H9 (cell line): Measurements from ENCODE around the gene ADAMTS17. TPM values are rescaled to one million over a fixed set of nuclear protein-coding genes. Genes with fewer than 3 reads are reported as not detected.

ENCODE experiments used
- DNase-seq: peaks from one replicate; pipeline ENCODE4 v3.0.0-alpha.2; 2017
- H2AFZ ChIP-seq: one replicate; pipeline ENCODE4 v1.6.1; 2013; ENCODE audit warnings: mild to moderate bottlenecking, low read length, control low read depth, moderate library complexity
- H2AK5ac ChIP-seq: 2 replicates; pipeline ENCODE4 v1.6.1; 2013; ENCODE audit warnings: low read length, control low read depth, mixed read lengths; ENCODE audit not compliant: insufficient read length
- H2BK120ac ChIP-seq: one replicate; pipeline ENCODE4 v1.6.1; 2013; ENCODE audit warnings: low read depth, mild to moderate bottlenecking, low read length, control low read depth, inconsistent platforms; ENCODE audit not compliant: poor library complexity, severe bottlenecking
- H2BK12ac ChIP-seq: 2 replicates; pipeline ENCODE4 v1.6.1; 2013; ENCODE audit warnings: low read length, control low read depth, mixed read lengths, low read depth; ENCODE audit not compliant: insufficient read length
- H2BK15ac ChIP-seq: 2 replicates; pipeline ENCODE4 v1.6.1; 2013; ENCODE audit warnings: low read depth, low read length, control low read depth
- H2BK20ac ChIP-seq: one replicate; pipeline ENCODE4 v1.6.1; 2013; ENCODE audit warnings: low read depth, mild to moderate bottlenecking, low read length, control low read depth, inconsistent platforms; ENCODE audit not compliant: poor library complexity, severe bottlenecking
- H2BK5ac ChIP-seq: 2 replicates; pipeline ENCODE4 v1.6.1; 2013; ENCODE audit warnings: low read length, control low read depth, mixed read lengths; ENCODE audit not compliant: insufficient read length
- H3K14ac ChIP-seq: 2 replicates; pipeline ENCODE4 v1.6.1; 2013; ENCODE audit warnings: low read length, control low read depth; ENCODE audit not compliant: insufficient read depth
- H3K18ac ChIP-seq: 2 replicates; pipeline ENCODE4 v1.6.1; 2013; ENCODE audit warnings: low read depth, mild to moderate bottlenecking, mixed read lengths, low read length, control low read depth; ENCODE audit not compliant: insufficient read length
- H3K23ac ChIP-seq: 2 replicates; pipeline ENCODE4 v1.6.1; 2013; ENCODE audit warnings: low read length, control low read depth, mixed read lengths, low read depth; ENCODE audit not compliant: insufficient read length
- H3K23me2 ChIP-seq: 2 replicates; pipeline ENCODE4 v1.6.1; 2013; ENCODE audit warnings: low read depth, mild to moderate bottlenecking, mixed read lengths, low read length, control low read depth; ENCODE audit not compliant: insufficient read length, poor library complexity, severe bottlenecking
- H3K27ac ChIP-seq: 2 replicates; pipeline ENCODE4 v1.5.1; 2013; ENCODE audit warnings: low read length, control low read depth, mixed read lengths, low read depth; ENCODE audit not compliant: insufficient read length
- H3K27me3 ChIP-seq: 2 replicates; pipeline ENCODE4 v1.6.1; 2013; ENCODE audit warnings: low read length, control low read depth, inconsistent platforms; ENCODE audit not compliant: insufficient read depth
- H3K4ac ChIP-seq: 2 replicates; pipeline ENCODE4 v1.6.1; 2013; ENCODE audit warnings: low read depth, mild to moderate bottlenecking, control low read depth, inconsistent platforms, low read length, moderate library complexity
- H3K4me1 ChIP-seq: 2 replicates; pipeline ENCODE4 v1.6.1; 2013; ENCODE audit warnings: low read length, control low read depth, inconsistent platforms; ENCODE audit not compliant: insufficient read depth
- H3K4me2 ChIP-seq: 2 replicates; pipeline ENCODE4 v1.6.1; 2013; ENCODE audit warnings: low read length, control low read depth, mixed read lengths; ENCODE audit not compliant: insufficient read length, insufficient read depth
- H3K56ac ChIP-seq: 2 replicates; pipeline ENCODE4 v1.6.1; 2013; ENCODE audit warnings: low read depth, mild to moderate bottlenecking, mixed read lengths, low read length, control low read depth; ENCODE audit not compliant: insufficient read length
- H3K79me1 ChIP-seq: 2 replicates; pipeline ENCODE4 v1.6.1; 2013; ENCODE audit warnings: low read depth, mild to moderate bottlenecking, moderate library complexity, low read length, control low read depth, inconsistent platforms; ENCODE audit not compliant: insufficient read depth, poor library complexity, severe bottlenecking
- H3K79me2 ChIP-seq: 2 replicates; pipeline ENCODE4 v1.6.1; 2013; ENCODE audit warnings: low read length, control low read depth, inconsistent platforms; ENCODE audit not compliant: insufficient read depth
- H3K9ac ChIP-seq: 2 replicates; pipeline ENCODE4 v1.6.1; 2013; ENCODE audit warnings: low read length, control low read depth, mixed read lengths; ENCODE audit not compliant: insufficient read length; ENCODE audit errors: extremely low read depth
- H3K9me3 ChIP-seq: one replicate; pipeline ENCODE4 v1.6.1; 2013; ENCODE audit warnings: low read depth, low read length, inconsistent platforms; ENCODE audit not compliant: control insufficient read depth
- H3T11ph ChIP-seq: one replicate; pipeline ENCODE4 v1.6.1; 2013; ENCODE audit warnings: mild to moderate bottlenecking, low read length, control low read depth, inconsistent platforms
- H4K20me1 ChIP-seq: one replicate; pipeline ENCODE4 v1.6.1; 2013; ENCODE audit not compliant: control insufficient read depth, insufficient read length, insufficient read depth
- H4K5ac ChIP-seq: 2 replicates; pipeline ENCODE4 v1.6.1; 2013; ENCODE audit warnings: low read depth, mild to moderate bottlenecking, mixed read lengths, low read length, control low read depth; ENCODE audit not compliant: insufficient read length
- H4K8ac ChIP-seq: replicated peaks from 2 replicates; pipeline ENCODE4 v1.6.1; 2013; ENCODE audit warnings: low read length, control low read depth, mixed read lengths, low read depth; ENCODE audit not compliant: insufficient read length
- H4K91ac ChIP-seq: 2 replicates; pipeline ENCODE4 v1.6.1; 2013; ENCODE audit warnings: low read depth, mild to moderate bottlenecking, moderate library complexity, mixed read lengths, low read length, control low read depth; ENCODE audit not compliant: insufficient read length
- H3K27ac Mint-ChIP-seq, 3 experiments: 2 replicates in 2 of 3; 3 replicates in 1 of 3; pipeline ENCODE4 v1.8.0; 2020 to 2021; ENCODE audit warnings: mixed read lengths in 3 of 3, mild to moderate bottlenecking in 1 of 3, moderate library complexity in 1 of 3
- H3K27me3 Mint-ChIP-seq: 2 replicates; pipeline ENCODE4 v1.8.0; 2021; ENCODE audit warnings: low read depth, mild to moderate bottlenecking, moderate library complexity, mixed read lengths
- H3K36me3 Mint-ChIP-seq, 3 experiments: 2 replicates in 2 of 3; 3 replicates in 1 of 3; pipeline ENCODE4 v1.8.0; 2020 to 2021; ENCODE audit warnings: low read depth in 3 of 3, mixed read lengths in 3 of 3; ENCODE audit not compliant: insufficient read depth in 1 of 3
- H3K4me1 Mint-ChIP-seq, 2 experiments: 2 replicates each; pipeline ENCODE4 v1.8.0; 2020; ENCODE audit warnings: mixed read lengths in 2 of 2
- H3K4me3 Mint-ChIP-seq, 2 experiments: 2 replicates in 1 of 2; 3 replicates in 1 of 2; pipeline ENCODE4 v1.8.0; 2020 to 2021; ENCODE audit warnings: mild to moderate bottlenecking in 2 of 2, mixed read lengths in 2 of 2, moderate library complexity in 1 of 2
- H3K9me3 Mint-ChIP-seq, 2 experiments: 2 replicates in 1 of 2; 3 replicates in 1 of 2; pipeline ENCODE4 v1.8.0; 2020; ENCODE audit warnings: mild to moderate bottlenecking in 2 of 2, mixed read lengths in 2 of 2, moderate library complexity in 1 of 2
- WGBS: extraction: QIAGEN DNeasy Blood & Tissue Kit; methylation state at CpG from one replicate; pipeline ENCODE4 v1.1.7; 2013; ENCODE audit warnings: missing lambda C conversion rate, low lambda C conversion rate, mixed read lengths; ENCODE audit not compliant: insufficient read length; ENCODE audit errors: extremely low coverage; 5-methylcytosine and 5-hydroxymethylcytosine counted together
- total RNA-seq: library from RNA; stranded (reverse); gene quantifications from 2 replicates; pipeline ENCODE4 v1.2.1, GENCODE V29; 2021
- TF ChIP-seq, protein P1 (sequence below): fragments of 200-600 bp; sonication (generic); conservative IDR thresholded peaks from 3 replicates; pipeline ENCODE4 v1.8.0; 2021; ENCODE audit warnings: antibody characterized with exemption, mild to moderate bottlenecking

Gene ADAMTS17
- total RNA-seq, 1 experiment from 2014 or later, result 2.9 TPM

- no peak overlapping the region for H3K4me3 Mint-ChIP-seq
- H4K20me1 ChIP-seq, result no peaks in the 10 kb centered on the region
- peaks cover 3% of the 10 kb centered on the region for H3K9me3 ChIP-seq
- no peaks in the 10 kb centered on the region for H3K79me2 ChIP-seq
- no peak overlapping the region for H2AFZ ChIP-seq
- peaks cover 25% of the 10 kb centered on the region for H3K27me3 Mint-ChIP-seq
- H2BK120ac ChIP-seq, result no peak overlapping the region
- no peak overlapping the region for H3K56ac ChIP-seq
- H3K27ac ChIP-seq, result no peak overlapping the region
- WGBS, result no CpG with 5 or more reads among the region's 19 CpGs
- H3K14ac ChIP-seq, result no peak overlapping the region; the same call in 1 of the 2 replicates
- H3K27me3 ChIP-seq, result no peaks in the 10 kb centered on the region
- TF ChIP-seq, protein P1, sequence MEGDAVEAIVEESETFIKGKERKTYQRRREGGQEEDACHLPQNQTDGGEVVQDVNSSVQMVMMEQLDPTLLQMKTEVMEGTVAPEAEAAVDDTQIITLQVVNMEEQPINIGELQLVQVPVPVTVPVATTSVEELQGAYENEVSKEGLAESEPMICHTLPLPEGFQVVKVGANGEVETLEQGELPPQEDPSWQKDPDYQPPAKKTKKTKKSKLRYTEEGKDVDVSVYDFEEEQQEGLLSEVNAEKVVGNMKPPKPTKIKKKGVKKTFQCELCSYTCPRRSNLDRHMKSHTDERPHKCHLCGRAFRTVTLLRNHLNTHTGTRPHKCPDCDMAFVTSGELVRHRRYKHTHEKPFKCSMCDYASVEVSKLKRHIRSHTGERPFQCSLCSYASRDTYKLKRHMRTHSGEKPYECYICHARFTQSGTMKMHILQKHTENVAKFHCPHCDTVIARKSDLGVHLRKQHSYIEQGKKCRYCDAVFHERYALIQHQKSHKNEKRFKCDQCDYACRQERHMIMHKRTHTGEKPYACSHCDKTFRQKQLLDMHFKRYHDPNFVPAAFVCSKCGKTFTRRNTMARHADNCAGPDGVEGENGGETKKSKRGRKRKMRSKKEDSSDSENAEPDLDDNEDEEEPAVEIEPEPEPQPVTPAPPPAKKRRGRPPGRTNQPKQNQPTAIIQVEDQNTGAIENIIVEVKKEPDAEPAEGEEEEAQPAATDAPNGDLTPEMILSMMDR, result no peak
- no peak overlapping the region for H4K5ac ChIP-seq
- H3K36me3 Mint-ChIP-seq, result peaks cover 0 to 1% (median under 1%) of the 10 kb centered on the region in 3 experiments; a peak in 4 of 7 replicates
- H2BK20ac ChIP-seq, result no peak overlapping the region
- no peak overlapping the region for H3K18ac ChIP-seq
- no peak overlapping the region for H2AK5ac ChIP-seq
- H3K79me1 ChIP-seq, result no peaks in the 10 kb centered on the region
- no peak overlapping the region for H3K4ac ChIP-seq
- peak overlapping the region in 1 of 3 experiments; percentile 31; a peak in 1 of 7 replicates for H3K27ac Mint-ChIP-seq
- H3K4me1 Mint-ChIP-seq, result peaks cover 19 to 24% of the 10 kb centered on the region in 2 experiments
- H2BK12ac ChIP-seq, result no peak overlapping the region
- H3K4me2 ChIP-seq, result no peak overlapping the region
- H3K23ac ChIP-seq, result no peak overlapping the region
- H3K4me1 ChIP-seq, result no peaks in the 10 kb centered on the region
- no peak overlapping the region for H3K9ac ChIP-seq
- DNase-seq, result no peak
- no peak overlapping the region for H3T11ph ChIP-seq
- no peak overlapping the region for H2BK15ac ChIP-seq
- peaks cover 0 to 1% of the 10 kb centered on the region in 2 experiments; a peak in 3 of 5 replicates for H3K9me3 Mint-ChIP-seq
- H2BK5ac ChIP-seq, result no peak overlapping the region
- no peak overlapping the region for H4K91ac ChIP-seq
- H4K8ac ChIP-seq, result no peak overlapping the region
- H3K23me2 ChIP-seq, result no peaks in the 10 kb centered on the region
Observed at GRCh38 chr15:100052716-100053473, 288.9 kb downstream of the ADAMTS17 start.
